Upper lobe of right lung (tissue), 1 donor: Measurements from ENCODE around the gene CCDC175. TPM values are rescaled to one million over a fixed set of nuclear protein-coding genes. Genes with fewer than 3 reads are reported as not detected.

Source experiments
- ATAC-seq: fragments of 200-7000 bp; cut with Tn5 transposase; one replicate; pipeline ENCODE4 v1.9.1; 2020; ENCODE audit warnings: mild to moderate bottlenecking, moderate library complexity
- DNase-seq: peaks from one replicate; pipeline ENCODE4 v3.0.0-alpha.2; 2020
- H3K27ac ChIP-seq: fragments of 200-600 bp; one replicate; pipeline ENCODE4 v1.8.0; 2022
- H3K27me3 ChIP-seq: fragments of 200-600 bp; one replicate; pipeline ENCODE4 v1.8.0; 2022; ENCODE audit warnings: mild to moderate bottlenecking
- H3K36me3 ChIP-seq: fragments of 200-600 bp; one replicate; pipeline ENCODE4 v1.8.0; 2022
- H3K4me1 ChIP-seq: fragments of 200-600 bp; one replicate; pipeline ENCODE4 v1.8.0; 2022
- H3K4me3 ChIP-seq: fragments of 200-600 bp; one replicate; pipeline ENCODE4 v1.8.0; 2022; ENCODE audit warnings: mild to moderate bottlenecking
- H3K9me3 ChIP-seq: fragments of 200-600 bp; one replicate; pipeline ENCODE4 v1.8.0; 2022
- intact Hi-C: fragments of 100-400 bp; cut with DNase I; formaldehyde crosslinking; loops from one replicate; pipeline ENCODE4 v1.11.0; 2022
- total RNA-seq: library from RNA; stranded (reverse); fragmentation: NEBNext Ultra II Directional; extraction: Animal tissue kit (Norgen Biotek cat#: 25700); gene quantifications from one replicate; pipeline ENCODE4 v1.2.1, GENCODE V29; 2021
- TF ChIP-seq, protein P1 (sequence below): fragments of 200-600 bp; IDR thresholded peaks from one replicate; pipeline ENCODE4 v1.8.0; 2022; ENCODE audit warnings: antibody characterized with exemption
- donor health status: DM: no; HTN: yes; CAD: no; lungs with severe emphysema.

CCDC175 gene
- total RNA-seq, 1 donor from 2014 or later: not detected

DNA sequence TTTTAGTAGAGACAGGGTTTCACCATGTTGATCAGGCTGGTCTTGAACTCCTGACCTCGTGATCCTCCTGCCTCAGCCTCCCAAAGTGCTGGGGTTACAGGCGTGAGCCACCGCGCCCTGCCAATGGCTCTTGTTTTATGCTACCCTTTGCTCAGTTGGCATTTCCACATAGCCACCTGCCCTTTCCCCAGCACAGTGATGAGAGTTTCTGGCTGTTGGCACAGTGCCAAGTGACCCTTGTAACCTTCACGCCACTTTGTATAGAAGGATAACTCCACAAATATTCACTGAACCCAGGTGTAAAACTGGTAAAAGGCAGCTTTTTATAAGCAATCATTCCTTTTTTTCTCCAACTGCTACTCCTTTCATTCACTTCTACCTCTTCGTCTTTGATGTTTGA, 18.5 kb upstream of the CCDC175 start:
- Histone ChIP-seq H3K36me3 (no peaks in the 10 kb centered on the region), H3K27ac (no peak overlapping the region), H3K9me3 (no peaks in the 10 kb centered on the region), H3K27me3 (no peaks in the 10 kb centered on the region), H3K4me3 (no peak overlapping the region), H3K4me1 (no peaks in the 10 kb centered on the region)
- no peak for DNase-seq
- TF ChIP-seq, protein P1, sequence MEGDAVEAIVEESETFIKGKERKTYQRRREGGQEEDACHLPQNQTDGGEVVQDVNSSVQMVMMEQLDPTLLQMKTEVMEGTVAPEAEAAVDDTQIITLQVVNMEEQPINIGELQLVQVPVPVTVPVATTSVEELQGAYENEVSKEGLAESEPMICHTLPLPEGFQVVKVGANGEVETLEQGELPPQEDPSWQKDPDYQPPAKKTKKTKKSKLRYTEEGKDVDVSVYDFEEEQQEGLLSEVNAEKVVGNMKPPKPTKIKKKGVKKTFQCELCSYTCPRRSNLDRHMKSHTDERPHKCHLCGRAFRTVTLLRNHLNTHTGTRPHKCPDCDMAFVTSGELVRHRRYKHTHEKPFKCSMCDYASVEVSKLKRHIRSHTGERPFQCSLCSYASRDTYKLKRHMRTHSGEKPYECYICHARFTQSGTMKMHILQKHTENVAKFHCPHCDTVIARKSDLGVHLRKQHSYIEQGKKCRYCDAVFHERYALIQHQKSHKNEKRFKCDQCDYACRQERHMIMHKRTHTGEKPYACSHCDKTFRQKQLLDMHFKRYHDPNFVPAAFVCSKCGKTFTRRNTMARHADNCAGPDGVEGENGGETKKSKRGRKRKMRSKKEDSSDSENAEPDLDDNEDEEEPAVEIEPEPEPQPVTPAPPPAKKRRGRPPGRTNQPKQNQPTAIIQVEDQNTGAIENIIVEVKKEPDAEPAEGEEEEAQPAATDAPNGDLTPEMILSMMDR: no peak
- no peak for ATAC-seq
- intact Hi-C loops: no loop called here

DNA sequence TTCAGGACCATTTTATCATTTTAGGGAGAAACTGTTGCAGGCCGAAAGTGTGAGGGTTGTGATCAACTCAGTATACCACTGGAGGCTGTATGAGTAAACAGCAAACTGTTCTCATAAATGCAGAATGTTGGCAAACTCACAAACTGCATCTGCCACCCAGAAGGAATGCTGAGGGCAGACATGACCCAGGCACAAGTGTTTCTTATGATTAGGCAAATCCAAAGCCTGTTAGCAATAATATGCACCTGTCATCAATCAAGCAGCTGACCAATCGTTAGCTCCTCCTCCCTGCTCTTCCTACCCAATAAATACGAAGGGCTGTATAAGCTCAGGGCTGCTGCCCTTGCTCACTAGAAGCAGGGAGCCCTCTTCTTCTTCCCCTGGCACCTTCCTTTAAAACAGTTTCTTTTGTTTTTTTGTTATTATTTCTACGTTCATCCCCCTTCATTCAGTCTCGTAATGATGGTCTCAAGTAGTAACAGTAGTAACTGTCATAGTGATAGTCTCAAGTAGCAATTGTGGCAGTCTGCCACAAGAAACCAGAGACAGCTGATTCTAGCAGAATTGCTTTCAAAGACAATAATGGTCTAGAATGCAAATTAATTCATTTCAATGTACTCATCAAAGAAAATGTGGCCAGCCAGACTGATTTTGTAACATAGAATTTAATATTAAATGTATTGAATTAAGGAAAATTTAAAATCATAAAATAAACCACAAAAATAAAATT, 15.2 kb upstream of the CCDC175 start:
- H3K4me1 ChIP-seq: no peaks in the 10 kb centered on the region
- TF ChIP-seq, protein P1: no peak
- H3K9me3 ChIP-seq: no peaks in the 10 kb centered on the region
- intact Hi-C loops: no loop called here
- no peaks in the 10 kb centered on the region for H3K36me3 ChIP-seq
- no peak for ATAC-seq
- H3K27ac ChIP-seq: no peak overlapping the region
- H3K4me3 ChIP-seq: no peak overlapping the region
- no peaks in the 10 kb centered on the region for H3K27me3 ChIP-seq
- DNase-seq: no peak

DNA sequence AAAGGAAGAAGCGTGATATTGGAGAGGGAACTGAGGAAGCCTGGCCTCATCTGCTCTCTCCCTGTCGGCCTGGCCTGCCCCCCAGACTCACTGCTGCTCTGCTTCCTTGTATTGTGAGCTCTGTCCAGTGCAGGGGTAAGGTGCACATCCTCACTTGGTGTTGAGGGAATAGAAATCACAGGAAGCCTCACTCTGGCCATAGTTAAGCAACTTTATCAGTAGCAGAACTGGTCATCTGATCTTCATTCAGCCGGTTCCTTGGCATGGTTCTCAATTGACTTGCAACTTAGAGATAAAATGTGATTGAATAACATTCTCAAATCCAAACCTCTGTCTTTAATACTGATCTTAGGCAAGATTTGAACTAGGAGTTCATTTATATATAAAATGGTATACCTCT, 11.5 kb upstream of the CCDC175 start:
- H3K27ac ChIP-seq: no peak overlapping the region
- ATAC-seq (no peak), DNase-seq (no peak)
- H3K9me3 ChIP-seq: no peaks in the 10 kb centered on the region
- no peak overlapping the region for H3K4me3 ChIP-seq
- no peaks in the 10 kb centered on the region for H3K27me3 ChIP-seq
- no peaks in the 10 kb centered on the region for H3K36me3 ChIP-seq
- TF ChIP-seq, protein P1: no peak
- intact Hi-C loops: no loop called here
- no peaks in the 10 kb centered on the region for H3K4me1 ChIP-seq

DNA sequence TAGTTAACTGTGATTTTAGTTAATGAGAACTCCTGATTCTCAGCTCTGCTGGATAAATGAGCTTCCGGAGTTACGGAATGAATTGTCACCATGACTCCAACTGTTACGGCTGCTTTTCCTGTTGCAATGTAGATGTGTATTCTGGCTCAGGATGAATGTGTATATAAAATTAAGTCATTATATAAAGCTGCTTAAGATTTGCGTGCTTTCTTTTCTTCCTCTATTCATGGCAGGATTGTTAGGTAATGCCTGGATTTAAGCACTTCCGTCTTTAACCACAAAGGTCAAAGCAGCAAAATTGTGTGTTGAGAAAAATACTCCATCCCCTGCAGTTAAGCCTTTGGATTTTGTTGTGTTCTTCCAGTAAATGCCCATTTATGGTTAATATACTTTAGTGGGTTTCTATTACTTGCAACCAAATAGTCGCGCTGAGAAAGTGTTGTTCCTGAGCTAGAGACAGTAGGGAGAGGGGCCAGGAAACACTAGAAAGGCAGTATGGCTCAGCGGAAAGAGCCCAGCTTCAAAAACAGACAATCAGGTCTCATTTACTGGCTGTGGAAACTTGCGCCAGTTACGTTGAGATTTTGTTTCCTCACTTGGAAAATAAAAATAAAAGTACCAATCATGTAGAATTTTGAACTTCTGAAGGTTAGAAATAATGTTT, 9.4 kb upstream of the CCDC175 start:
- ATAC-seq (peak; percentile 30), DNase-seq (no peak)
- intact Hi-C loops: no loop called here
- Histone ChIP-seq H3K27ac (no peak overlapping the region), H3K27me3 (no peaks in the 10 kb centered on the region), H3K4me3 (no peak overlapping the region), H3K4me1 (no peaks in the 10 kb centered on the region), H3K9me3 (no peaks in the 10 kb centered on the region), H3K36me3 (no peaks in the 10 kb centered on the region)
- TF ChIP-seq, protein P1: no peak

DNA sequence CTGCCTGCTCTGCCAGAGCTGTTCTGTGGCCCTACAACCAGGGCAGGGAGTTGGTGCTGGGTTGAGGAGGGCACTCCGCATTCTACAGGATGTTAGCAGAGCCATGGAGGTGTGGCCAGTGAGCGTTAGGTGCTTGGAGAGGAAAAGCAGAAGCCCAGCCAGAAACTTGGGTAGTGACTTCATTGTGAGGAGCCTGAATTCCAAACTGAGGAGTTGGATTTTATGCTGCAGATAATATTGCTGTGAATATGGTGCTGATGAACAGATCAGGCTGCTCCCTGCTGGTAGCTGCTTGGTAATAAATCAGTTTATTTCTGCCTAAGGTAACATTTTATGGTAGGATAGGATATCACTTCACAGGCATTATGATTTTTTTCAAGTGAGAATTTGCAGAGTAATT, 7.1 kb upstream of the CCDC175 start:
- Histone ChIP-seq H3K4me1 (no peaks in the 10 kb centered on the region), H3K27me3 (no peaks in the 10 kb centered on the region), H3K36me3 (no peaks in the 10 kb centered on the region), H3K4me3 (no peak overlapping the region), H3K27ac (no peak overlapping the region), H3K9me3 (no peaks in the 10 kb centered on the region)
- intact Hi-C loops: no loop called here
- TF ChIP-seq, protein P1: no peak
- peak; percentile 84 for ATAC-seq
- DNase-seq: no peak
